Measurements from ENCODE around the gene MMP28. TPM values are rescaled to one million over a fixed set of nuclear protein-coding genes. Genes with fewer than 3 reads are reported as not detected.

Gene MMP28
- total and polyA plus RNA-seq, 10 of the 15 experiments (the other 5 are each of a cell fraction or from before 2014, with no cell fraction given): not detected

DNA sequence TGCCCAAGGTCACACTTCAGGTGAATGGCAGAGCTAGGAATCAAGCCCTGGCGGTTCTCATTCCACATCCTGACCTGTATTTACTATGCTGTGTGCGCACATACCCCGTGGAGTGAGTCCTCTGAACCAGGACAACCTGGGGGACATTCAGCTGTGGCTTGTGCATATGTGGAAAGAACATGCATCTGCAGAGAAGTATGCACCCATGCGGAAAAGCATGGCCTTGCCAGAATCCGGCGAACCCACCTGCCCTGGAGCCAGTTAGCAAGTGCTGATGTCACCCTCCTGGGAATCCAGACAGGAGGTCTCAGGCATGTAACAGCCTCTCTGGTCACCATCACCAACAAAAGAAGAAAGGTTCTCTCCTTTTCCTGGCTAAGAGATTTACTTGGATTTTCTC is 62.1 kb downstream of the MMP28 start:
- Histone ChIP-seq H3K4me2 (ENCODE audit: control insufficient read depth, insufficient read depth) (no peak overlapping the region), H2AFZ (ENCODE audit: control insufficient read depth, low read depth, low read length) (no peak overlapping the region), H3K27ac (ENCODE audit: control insufficient read depth, insufficient read depth) (no peak overlapping the region), H3K79me2 (ENCODE audit: control insufficient read depth, insufficient read depth, low read length) (no peaks in the 10 kb centered on the region), H4K20me1 (ENCODE audit: control insufficient read depth, insufficient read depth) (no peaks in the 10 kb centered on the region), H3K4me3 (no peak overlapping the region), H3K36me3 (ENCODE audit: control insufficient read depth in 2 of 2, insufficient read depth in 2 of 2, low read length in 1 of 2) (no peaks in the 10 kb centered on the region; a peak in 1 of 4 replicates), H3K27me3 (replicated peaks in 1 of 2; ENCODE audit: control insufficient read depth in 2 of 2, insufficient read depth in 2 of 2, low read length in 1 of 2) (no peaks in the 10 kb centered on the region; a peak in 1 of 4 replicates), H3K9me3 (replicated peaks; ENCODE audit: control insufficient read depth, insufficient read depth, low read length) (no peaks in the 10 kb centered on the region), H3K9ac (ENCODE audit: control insufficient read depth, insufficient read depth, low read length) (no peak overlapping the region), H3K4me1 (ENCODE audit: control insufficient read depth, insufficient read depth, low read length) (no peaks in the 10 kb centered on the region)
- CTCF ChIA-PET: interaction anchor here (1.0 kb wide), 1 partner anchor 31 kb away, joined by 3 read pairs; no protein-coding TSS in a partner anchor
- SMC1A ChIA-PET (ENCODE audit: uncharacterized antibody, unreplicated experiment): no interaction called here
- no TSS peak for BruUV-seq (replicated peaks)
- no peak for DNase-seq (ENCODE audit: low read depth, low spot score)
- no peak for ATAC-seq
- FAIRE-seq: no peak
- POLR2A ChIA-PET: no interaction called here
- RAD21 ChIA-PET (ENCODE audit: unreplicated experiment): no interaction called here
- WGBS (ENCODE audit: insufficient coverage, insufficient replicate concordance, low lambda C conversion rate, missing lambda C conversion rate): 63% methylated on average over 6 of the region's 6 CpGs
- intact Hi-C loops (cut with micrococcal nuclease; ENCODE audit: unreplicated experiment) (no loop called here), in situ Hi-C loops (cut with MboI) (no loop called here)
- TF ChIP-seq KDM1A (IDR thresholded peaks at IDR 0.05; ENCODE audit: borderline replicate concordance): no peak
- no peak for TF ChIP-seq KAT2A (conservative IDR thresholded peaks at IDR 0.05; ENCODE audit: control insufficient read depth, low read depth, low read length)
- TF ChIP-seq CHD2 (IDR thresholded peaks at IDR 0.05; ENCODE audit: borderline replicate concordance, low read depth, low read length): no peak
- TF ChIP-seq CREM (IDR thresholded peaks at IDR 0.05; ENCODE audit: low read depth): no peak
- no peak for TF ChIP-seq MEF2B (IDR thresholded peaks at IDR 0.05; ENCODE audit: partially characterized antibody, poor library complexity, severe bottlenecking)
- no peak for TF ChIP-seq NFXL1 (IDR thresholded peaks at IDR 0.05; ENCODE audit: borderline replicate concordance)
- TF ChIP-seq POLR2AphosphoS5 (IDR thresholded peaks at IDR 0.05; ENCODE audit: low read length): no peak
- TF ChIP-seq, protein P1, sequence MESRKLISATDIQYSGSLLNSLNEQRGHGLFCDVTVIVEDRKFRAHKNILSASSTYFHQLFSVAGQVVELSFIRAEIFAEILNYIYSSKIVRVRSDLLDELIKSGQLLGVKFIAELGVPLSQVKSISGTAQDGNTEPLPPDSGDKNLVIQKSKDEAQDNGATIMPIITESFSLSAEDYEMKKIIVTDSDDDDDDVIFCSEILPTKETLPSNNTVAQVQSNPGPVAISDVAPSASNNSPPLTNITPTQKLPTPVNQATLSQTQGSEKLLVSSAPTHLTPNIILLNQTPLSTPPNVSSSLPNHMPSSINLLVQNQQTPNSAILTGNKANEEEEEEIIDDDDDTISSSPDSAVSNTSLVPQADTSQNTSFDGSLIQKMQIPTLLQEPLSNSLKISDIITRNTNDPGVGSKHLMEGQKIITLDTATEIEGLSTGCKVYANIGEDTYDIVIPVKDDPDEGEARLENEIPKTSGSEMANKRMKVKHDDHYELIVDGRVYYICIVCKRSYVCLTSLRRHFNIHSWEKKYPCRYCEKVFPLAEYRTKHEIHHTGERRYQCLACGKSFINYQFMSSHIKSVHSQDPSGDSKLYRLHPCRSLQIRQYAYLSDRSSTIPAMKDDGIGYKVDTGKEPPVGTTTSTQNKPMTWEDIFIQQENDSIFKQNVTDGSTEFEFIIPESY (IDR thresholded peaks at IDR 0.05): no peak
- no peak for TF ChIP-seq RBBP5 (conservative IDR thresholded peaks at IDR 0.05)
- TF ChIP-seq, protein P2, sequence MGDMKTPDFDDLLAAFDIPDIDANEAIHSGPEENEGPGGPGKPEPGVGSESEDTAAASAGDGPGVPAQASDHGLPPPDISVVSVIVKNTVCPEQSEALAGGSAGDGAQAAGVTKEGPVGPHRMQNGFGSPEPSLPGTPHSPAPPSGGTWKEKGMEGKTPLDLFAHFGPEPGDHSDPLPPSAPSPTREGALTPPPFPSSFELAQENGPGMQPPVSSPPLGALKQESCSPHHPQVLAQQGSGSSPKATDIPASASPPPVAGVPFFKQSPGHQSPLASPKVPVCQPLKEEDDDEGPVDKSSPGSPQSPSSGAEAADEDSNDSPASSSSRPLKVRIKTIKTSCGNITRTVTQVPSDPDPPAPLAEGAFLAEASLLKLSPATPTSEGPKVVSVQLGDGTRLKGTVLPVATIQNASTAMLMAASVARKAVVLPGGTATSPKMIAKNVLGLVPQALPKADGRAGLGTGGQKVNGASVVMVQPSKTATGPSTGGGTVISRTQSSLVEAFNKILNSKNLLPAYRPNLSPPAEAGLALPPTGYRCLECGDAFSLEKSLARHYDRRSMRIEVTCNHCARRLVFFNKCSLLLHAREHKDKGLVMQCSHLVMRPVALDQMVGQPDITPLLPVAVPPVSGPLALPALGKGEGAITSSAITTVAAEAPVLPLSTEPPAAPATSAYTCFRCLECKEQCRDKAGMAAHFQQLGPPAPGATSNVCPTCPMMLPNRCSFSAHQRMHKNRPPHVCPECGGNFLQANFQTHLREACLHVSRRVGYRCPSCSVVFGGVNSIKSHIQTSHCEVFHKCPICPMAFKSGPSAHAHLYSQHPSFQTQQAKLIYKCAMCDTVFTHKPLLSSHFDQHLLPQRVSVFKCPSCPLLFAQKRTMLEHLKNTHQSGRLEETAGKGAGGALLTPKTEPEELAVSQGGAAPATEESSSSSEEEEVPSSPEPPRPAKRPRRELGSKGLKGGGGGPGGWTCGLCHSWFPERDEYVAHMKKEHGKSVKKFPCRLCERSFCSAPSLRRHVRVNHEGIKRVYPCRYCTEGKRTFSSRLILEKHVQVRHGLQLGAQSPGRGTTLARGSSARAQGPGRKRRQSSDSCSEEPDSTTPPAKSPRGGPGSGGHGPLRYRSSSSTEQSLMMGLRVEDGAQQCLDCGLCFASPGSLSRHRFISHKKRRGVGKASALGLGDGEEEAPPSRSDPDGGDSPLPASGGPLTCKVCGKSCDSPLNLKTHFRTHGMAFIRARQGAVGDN (IDR thresholded peaks at IDR 0.05): no peak
- TF ChIP-seq SPI1 (IDR thresholded peaks at IDR 0.05; ENCODE audit: borderline replicate concordance, insufficient read depth, low read depth, low read length): no peak
- TF ChIP-seq MLLT1 (IDR thresholded peaks at IDR 0.05): no peak
- no peak for TF ChIP-seq TCF3 (IDR thresholded peaks at IDR 0.05; ENCODE audit: borderline replicate concordance, insufficient read depth, low read depth, low read length)
- no peak for TF ChIP-seq ZNF622 (IDR thresholded peaks at IDR 0.05)
- no peak for TF ChIP-seq ZZZ3 (IDR thresholded peaks at IDR 0.05; ENCODE audit: control insufficient read depth, insufficient read length, low read depth)
- TF ChIP-seq, protein P3, sequence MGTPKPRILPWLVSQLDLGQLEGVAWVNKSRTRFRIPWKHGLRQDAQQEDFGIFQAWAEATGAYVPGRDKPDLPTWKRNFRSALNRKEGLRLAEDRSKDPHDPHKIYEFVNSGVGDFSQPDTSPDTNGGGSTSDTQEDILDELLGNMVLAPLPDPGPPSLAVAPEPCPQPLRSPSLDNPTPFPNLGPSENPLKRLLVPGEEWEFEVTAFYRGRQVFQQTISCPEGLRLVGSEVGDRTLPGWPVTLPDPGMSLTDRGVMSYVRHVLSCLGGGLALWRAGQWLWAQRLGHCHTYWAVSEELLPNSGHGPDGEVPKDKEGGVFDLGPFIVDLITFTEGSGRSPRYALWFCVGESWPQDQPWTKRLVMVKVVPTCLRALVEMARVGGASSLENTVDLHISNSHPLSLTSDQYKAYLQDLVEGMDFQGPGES (IDR thresholded peaks at IDR 0.05): no peak
- TF ChIP-seq EGR1 (IDR thresholded peaks at IDR 0.05; ENCODE audit: borderline replicate concordance in 1 of 2, low read depth in 2 of 2, low read length in 2 of 2): no peak
- TF ChIP-seq ZNF217 (IDR thresholded peaks at IDR 0.05): no peak
